NCI-H345 (cell line): ENCODE measurements around the gene ULK2.

Experiments
- DNase-seq: peaks from one replicate; lab custom pipeline; 2025; lab: John Stamatoyannopoulos, UW

ULK2 gene

DNA sequence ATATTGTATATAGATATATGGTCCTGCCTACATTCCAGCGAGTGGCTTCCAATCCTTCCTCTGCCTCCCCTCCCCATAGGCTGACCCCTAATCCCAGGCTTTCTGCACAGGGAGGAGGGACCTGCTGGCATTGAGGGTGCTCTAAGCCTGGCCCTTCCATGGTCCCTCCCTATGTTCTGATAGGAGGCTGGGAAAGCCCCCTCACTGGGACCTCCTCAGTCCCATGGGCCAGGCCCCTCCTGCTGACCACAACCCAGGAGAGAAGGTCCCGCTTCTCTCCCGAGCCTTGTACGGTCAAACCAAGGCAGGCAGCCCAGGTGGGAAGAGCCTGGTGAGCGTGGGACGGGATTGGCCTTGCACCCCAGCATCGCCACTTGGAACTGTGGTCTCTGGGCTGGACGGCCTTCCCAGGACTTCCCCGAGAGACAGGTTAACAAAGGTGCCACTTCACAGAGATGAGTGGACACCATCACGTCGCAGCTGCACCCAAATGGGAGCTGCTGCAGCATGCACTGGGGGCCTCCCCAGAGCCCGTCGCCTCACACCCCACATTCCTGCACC is 120.5 kb downstream of the ULK2 start:
- no peak for DNase-seq

- DNase-seq, result no peak
Measured at GRCh38 chr17:19746517-19746916, 121.2 kb downstream of the ULK2 start.

DNA sequence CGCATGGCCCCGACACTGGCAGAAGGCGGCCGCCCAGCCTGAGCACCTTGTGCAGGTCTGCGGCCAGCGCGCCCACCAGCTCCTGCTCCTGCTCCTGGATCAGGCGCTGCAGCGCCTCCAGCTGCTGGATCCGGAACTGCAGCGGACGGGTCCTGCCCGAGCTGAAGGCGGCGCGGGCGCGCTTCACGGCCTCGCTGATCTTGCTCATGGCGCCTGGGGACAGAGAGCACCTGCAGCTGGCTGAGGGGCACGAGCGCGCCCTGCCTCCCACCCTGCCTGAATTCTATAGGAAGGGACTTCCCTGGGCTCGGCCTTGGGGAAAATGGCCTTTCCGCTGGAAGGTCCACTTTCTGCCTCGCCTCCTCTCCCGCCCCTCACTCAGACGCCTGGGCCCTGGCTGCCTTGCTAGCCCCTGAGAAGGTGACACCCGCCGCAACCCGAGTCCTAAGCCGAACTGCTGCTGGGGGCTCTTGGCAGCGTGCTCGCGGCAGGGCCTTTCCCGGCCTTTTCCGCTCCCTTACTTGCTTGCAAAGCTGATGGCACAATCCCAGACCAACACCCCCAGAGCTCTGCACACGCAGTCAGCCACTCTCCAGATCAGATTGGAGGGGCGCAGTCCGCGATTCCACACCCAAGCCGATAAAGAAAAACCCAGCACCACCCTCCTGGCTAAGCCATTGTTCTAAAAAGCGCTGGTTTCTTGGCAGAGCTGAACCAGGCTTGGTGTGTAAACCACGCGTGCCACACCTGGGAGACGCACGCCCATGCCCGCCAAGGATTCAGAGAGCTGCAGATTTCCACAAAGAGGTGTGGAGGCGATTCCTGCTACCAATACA is 122.6 kb downstream of the ULK2 start:
- DNase-seq, result peak; percentile 76

DNA sequence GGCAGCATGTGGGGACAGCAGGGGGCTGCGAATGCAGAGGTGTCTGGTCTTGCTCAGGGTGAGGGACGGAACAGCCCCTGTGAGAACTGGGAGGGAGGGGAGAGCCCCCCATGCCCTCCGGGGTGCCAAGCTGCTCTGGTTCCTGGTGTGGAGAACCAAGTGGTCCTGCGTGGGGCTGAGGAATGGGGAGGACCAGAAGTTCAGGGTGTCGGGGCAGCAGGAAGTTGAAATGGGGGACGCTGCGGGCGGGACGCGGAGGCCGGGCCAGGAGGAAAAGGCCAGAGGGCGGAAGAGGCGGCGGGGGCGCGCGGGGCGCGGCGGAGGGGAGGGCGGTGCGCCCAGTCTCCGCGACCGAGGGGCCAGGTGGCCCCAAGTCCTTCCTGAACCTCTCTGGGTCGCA is 123.2 kb downstream of the ULK2 start:
- no peak for DNase-seq

DNA sequence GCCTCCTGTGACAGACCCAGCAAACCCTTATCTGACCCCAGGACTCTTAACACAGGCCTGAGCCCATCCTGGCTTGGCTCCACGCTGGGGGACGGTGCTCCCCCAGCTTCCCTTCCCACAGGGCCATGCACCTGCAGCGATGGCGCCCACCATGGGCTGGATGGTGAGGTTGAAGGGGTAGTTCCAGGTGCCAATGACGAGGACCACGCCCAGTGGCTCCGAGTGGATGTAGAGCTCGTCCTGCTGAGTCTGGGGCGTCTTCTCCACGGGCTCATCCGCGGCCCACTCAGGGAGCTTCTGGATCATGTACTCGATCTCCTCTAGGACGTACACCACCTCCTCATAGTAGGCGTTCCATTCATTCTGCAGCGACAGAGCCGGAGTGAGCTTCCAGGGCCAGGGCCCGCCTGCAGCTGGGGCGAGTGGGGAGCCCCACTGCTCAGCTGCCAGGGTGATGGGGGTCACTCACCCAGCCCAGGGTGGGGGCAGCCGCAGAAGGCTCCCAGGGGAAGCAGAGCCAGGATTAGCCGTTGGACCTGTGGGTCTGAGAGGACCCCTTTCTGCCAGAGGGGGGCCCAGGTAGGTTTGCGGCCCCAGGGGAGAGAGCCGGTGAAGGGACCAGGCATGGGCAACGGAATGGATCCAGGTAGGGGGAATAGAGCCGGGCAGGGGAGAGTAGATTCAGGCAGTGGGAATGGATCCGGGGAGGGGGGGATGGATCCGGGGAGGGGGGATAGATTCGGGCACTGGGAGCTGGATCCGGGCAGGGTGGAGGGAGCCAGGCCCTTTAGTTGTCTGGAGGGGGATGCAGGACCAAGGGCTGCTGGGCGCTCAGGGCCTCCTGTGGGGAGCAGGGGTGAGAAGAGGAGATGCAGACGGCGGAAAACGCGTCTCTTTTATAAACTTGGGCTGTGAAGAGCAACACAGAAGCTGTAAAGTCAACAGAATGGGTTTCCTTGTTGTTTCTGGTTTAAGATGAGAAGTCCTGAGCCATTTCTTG is 124.3 kb downstream of the ULK2 start:
- no peak for DNase-seq

- no peak for DNase-seq
Measured at GRCh38 chr17:19742495-19742894, 125.2 kb downstream of the ULK2 start.

GRCh38 chr17:19741832-19742457 is 125.8 kb downstream of the ULK2 start:
- no peak for DNase-seq

GRCh38 chr17:19740933-19741332 is 126.8 kb downstream of the ULK2 start:
- DNase-seq, result no peak

DNA sequence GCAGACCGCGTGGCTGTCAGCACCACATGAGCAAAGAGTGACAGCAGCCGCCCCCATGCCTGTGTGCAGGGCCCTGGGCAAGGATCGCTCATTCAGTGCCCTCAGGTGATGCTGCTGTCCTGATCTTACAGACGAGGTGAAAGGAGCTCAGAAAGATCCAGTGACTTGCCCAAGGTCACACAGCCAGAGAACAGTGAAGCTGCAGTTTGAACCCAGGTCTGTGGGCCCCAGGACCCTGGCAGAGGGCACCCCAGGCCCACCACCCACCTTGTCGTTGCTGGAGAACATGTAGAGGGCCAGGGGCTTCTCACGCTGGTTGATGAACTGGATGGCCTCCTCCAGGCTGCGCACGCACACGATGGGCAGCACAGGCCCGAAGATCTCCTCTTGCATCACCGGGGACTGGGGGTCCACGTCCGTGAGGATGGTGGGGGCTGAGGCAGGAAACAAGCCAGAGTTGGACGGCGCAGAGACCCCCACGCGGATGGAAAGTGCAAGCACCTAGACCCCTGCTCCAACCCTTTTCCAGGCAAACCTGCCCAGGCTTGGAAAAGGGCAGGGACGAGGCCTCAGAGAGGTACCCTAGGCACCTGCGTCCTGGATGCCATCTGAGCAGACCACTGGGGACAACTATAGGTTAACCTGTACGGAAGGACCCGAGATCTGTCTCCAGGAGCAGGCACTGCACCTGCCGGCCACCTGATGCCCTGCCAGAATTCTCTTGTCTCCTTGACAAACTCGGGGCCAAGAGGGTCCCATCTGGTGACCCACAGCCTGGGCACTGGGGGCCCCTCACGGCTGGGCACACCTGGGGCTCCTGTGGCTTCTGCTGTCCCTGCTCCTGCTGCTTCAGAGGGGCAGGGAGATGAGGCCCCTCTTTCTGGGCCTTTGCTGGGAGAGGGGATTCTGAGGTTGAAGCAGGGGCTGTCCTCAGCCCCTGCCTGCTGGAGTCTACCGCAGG is 128.2 kb downstream of the ULK2 start:
- no peak for DNase-seq

- no peak for DNase-seq
Measured at GRCh38 chr17:19738757-19739156, 129.0 kb downstream of the ULK2 start.

GRCh38 chr17:19738073-19738449 is 129.7 kb downstream of the ULK2 start:
- no peak for DNase-seq

GRCh38 chr17:19737305-19738072 is 130.2 kb downstream of the ULK2 start:
- no peak for DNase-seq

DNA sequence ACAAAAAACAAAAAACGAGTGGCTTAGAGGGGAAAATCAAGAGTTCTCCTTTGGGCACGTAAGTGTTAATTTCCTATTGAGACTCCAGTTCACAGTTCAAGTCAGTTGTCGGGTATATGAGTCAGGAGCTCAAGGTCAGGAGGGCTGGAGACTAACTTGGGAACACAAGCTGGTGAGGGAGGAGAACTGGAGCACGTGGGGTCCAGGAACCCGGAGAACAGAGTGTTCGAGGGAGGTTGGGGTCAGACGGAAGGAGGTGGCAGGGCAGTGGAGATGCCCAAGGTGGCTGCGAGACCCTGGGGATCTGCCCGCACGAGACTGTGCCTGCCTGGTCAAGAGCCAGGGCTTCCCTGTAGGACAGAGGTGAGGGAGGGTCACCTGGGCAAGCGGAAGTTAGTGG is 131.7 kb downstream of the ULK2 start:
- DNase-seq, result no peak

GRCh38 chr17:19733953-19734526 is 133.7 kb downstream of the ULK2 start:
- DNase-seq, result no peak

- no peak for DNase-seq
Measured at GRCh38 chr17:19731626-19732025, 136.1 kb downstream of the ULK2 start.

DNA sequence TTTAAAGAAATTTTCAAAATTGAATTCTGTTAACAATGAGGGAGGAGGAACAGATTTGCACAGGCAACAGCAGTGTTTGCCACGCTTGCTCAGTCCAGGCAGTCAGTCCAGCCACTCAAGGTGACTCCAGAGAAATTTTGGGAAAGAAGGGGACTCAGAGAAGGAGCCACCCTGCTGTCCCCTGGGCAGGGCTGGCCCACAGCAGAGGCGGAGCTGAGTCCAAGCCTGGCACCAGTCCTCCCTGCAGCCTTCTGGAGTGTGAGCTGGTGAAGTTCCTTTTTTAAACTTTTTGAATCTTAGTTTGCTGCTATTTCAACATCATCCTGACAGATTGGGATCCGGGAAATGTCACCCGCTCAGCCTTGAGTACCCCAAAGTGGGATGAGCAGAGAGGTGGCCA is 136.9 kb downstream of the ULK2 start:
- no peak for DNase-seq

DNA sequence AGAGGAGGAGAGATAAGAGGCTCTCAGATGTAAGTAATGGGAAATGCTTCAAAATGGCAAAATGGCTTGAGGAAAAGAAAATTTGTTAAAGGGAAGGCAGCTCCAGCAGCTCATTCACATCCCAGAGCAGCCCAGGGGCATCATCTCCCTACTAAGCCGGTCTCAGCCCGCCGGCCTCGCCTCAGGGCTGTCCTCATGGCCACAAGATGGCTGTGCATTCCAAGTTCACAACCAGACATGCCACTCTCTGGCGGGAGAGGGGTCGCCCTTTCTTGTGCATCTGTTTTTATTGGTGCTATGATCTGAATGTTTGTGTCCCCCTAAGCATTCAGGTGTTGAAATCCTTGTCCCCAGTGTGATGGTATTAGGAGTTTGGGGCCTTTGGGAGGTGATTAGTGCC is 137.8 kb downstream of the ULK2 start:
- DNase-seq, result no peak

- peak; percentile 65 for DNase-seq
Measured at GRCh38 chr17:19728084-19728495, 139.6 kb downstream of the ULK2 start.

GRCh38 chr17:19727501-19728078 is 140.1 kb downstream of the ULK2 start:
- peak; percentile 21 for DNase-seq
